ENCODE data around the gene CFAP97. TPM values are rescaled to one million over a fixed set of nuclear protein-coding genes. Genes with fewer than 3 reads are reported as not detected.

The CFAP97 gene
- total and polyA plus RNA-seq, 2 donors from 2014 or later = 8.0 to 39.4 TPM

DNA sequence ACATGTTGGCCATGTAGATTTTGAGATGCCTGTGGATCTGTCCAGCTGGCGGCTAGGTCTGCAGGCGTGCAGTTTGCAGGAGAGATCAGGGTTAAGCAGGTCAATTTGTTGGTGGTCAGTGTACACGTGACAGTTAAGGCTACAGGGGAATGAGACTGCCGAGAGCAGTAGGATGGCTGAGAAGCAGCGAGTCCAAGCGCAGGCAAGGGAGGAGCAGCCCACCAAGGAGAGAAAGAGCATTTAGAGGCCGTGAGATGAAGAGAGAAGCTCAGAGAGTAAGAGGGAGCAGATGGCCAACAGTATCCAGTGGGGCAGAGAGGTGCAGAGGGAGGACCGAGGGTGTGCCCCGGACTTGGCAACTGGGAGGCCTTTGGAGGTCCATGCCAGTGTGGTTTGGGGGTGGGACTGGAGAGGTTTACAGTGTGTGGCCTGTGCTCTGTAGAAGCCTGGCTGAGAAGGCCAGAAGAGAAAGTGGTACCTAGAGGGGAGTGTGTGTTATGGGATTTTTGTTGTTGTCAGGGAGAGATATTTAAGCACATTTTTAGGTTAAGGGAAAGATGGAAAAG is 24.0 kb upstream of the CFAP97 start:
- Histone ChIP-seq H3K27ac (ENCODE audit: low read depth in 2 of 2, low read length in 2 of 2) (no peak overlapping the region), H3K9me3 (ENCODE audit: control insufficient read depth in 2 of 3, insufficient read depth in 1 of 3, low read length in 3 of 3) (no peaks in the 10 kb centered on the region), H3K4me1 (ENCODE audit: control insufficient read depth in 2 of 3, insufficient read depth in 2 of 3, low read depth in 1 of 3, low read length in 3 of 3) (peaks cover 3 to 12% (median 11%) of the 10 kb centered on the region in 3 donors), H3K4me3 (ENCODE audit: low read length in 3 of 3) (no peak overlapping the region), H3K9ac (ENCODE audit: low read length in 3 of 3) (no peak overlapping the region), H3K36me3 (ENCODE audit: control insufficient read depth in 2 of 3, insufficient read depth in 3 of 3, low read length in 3 of 3) (no peaks in the 10 kb centered on the region), H3K27me3 (ENCODE audit: control insufficient read depth, insufficient read depth, low read length) (no peaks in the 10 kb centered on the region)
- DNase-seq (no peak), FAIRE-seq (no peak)
- intact Hi-C loops (cut with DNase I) = no loop called here
- no peak for TF ChIP-seq CTCF (IDR thresholded peaks at IDR 0.05; ENCODE audit: borderline replicate concordance, extremely low read depth, insufficient read depth)

GRCh38 chr4:185227131-185227551 is 23.3 kb upstream of the CFAP97 start:
- TF ChIP-seq CTCF (IDR thresholded peaks at IDR 0.05; ENCODE audit: borderline replicate concordance, extremely low read depth, insufficient read depth) = peak; percentile 29
- Histone ChIP-seq H3K9ac (ENCODE audit: low read length in 3 of 3) (no peak overlapping the region), H3K4me1 (ENCODE audit: control insufficient read depth in 2 of 3, insufficient read depth in 2 of 3, low read depth in 1 of 3, low read length in 3 of 3) (peaks cover 3 to 12% (median 11%) of the 10 kb centered on the region in 3 donors), H3K9me3 (ENCODE audit: control insufficient read depth in 2 of 3, insufficient read depth in 1 of 3, low read length in 3 of 3) (no peaks in the 10 kb centered on the region), H3K36me3 (ENCODE audit: control insufficient read depth in 2 of 3, insufficient read depth in 3 of 3, low read length in 3 of 3) (no peaks in the 10 kb centered on the region), H3K27ac (ENCODE audit: low read depth in 2 of 2, low read length in 2 of 2) (no peak overlapping the region), H3K27me3 (ENCODE audit: control insufficient read depth, insufficient read depth, low read length) (no peaks in the 10 kb centered on the region), H3K4me3 (ENCODE audit: low read length in 3 of 3) (no peak overlapping the region)
- FAIRE-seq = no peak
- intact Hi-C loops (cut with DNase I) = no loop called here
- peak in 3 of 5 donors; percentile 64 to 84 (median 72) for DNase-seq

- H3K9ac ChIP-seq (ENCODE audit: low read length in 3 of 3) = no peak overlapping the region
- H3K27ac ChIP-seq (ENCODE audit: low read depth in 2 of 2, low read length in 2 of 2) = no peak overlapping the region
- FAIRE-seq (no peak), DNase-seq (no peak)
- no peak overlapping the region for H3K4me3 ChIP-seq (ENCODE audit: low read length in 3 of 3)
- H3K36me3 ChIP-seq (ENCODE audit: control insufficient read depth in 2 of 3, insufficient read depth in 3 of 3, low read length in 3 of 3) = no peaks in the 10 kb centered on the region
- intact Hi-C loops (cut with DNase I) = no loop called here
- H3K4me1 ChIP-seq (ENCODE audit: control insufficient read depth in 2 of 3, insufficient read depth in 2 of 3, low read depth in 1 of 3, low read length in 3 of 3) = peaks cover 3 to 13% (median 11%) of the 10 kb centered on the region in 3 donors
- TF ChIP-seq CTCF (IDR thresholded peaks at IDR 0.05; ENCODE audit: borderline replicate concordance, extremely low read depth, insufficient read depth) = no peak
- H3K9me3 ChIP-seq (ENCODE audit: control insufficient read depth in 2 of 3, insufficient read depth in 1 of 3, low read length in 3 of 3) = no peaks in the 10 kb centered on the region
- H3K27me3 ChIP-seq (ENCODE audit: control insufficient read depth, insufficient read depth, low read length) = no peaks in the 10 kb centered on the region
These were observed 22.1 kb upstream of the CFAP97 start for GRCh38 chr4:185225940-185226339.

DNA sequence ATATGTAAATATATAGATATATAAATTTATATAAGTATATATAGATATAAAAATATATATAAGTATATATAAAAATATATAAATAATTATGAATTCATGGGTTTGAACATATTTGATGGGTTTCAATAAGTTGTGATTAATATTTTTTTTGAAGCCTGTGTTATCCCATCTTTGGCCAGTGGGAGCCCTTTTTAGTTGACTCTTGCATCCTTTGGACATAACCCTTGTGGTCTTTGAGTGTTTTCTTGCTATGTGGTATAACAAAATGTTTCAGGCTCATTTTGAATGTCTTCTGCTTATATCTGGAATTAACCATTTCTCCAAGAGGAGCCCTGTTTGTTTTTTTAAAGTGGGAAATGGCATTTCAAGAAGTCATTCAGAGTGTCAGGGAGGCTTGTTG is 20.8 kb upstream of the CFAP97 start:
- H3K9ac ChIP-seq (ENCODE audit: low read length in 3 of 3) = no peak overlapping the region
- TF ChIP-seq CTCF (IDR thresholded peaks at IDR 0.05; ENCODE audit: borderline replicate concordance, extremely low read depth, insufficient read depth) = no peak
- no peak overlapping the region for H3K4me3 ChIP-seq (ENCODE audit: low read length in 3 of 3)
- H3K27me3 ChIP-seq (ENCODE audit: control insufficient read depth, insufficient read depth, low read length) = no peaks in the 10 kb centered on the region
- FAIRE-seq = no peak
- H3K9me3 ChIP-seq (ENCODE audit: control insufficient read depth in 2 of 3, insufficient read depth in 1 of 3, low read length in 3 of 3) = no peaks in the 10 kb centered on the region
- no peak overlapping the region for H3K27ac ChIP-seq (ENCODE audit: low read depth in 2 of 2, low read length in 2 of 2)
- no peaks in the 10 kb centered on the region for H3K36me3 ChIP-seq (ENCODE audit: control insufficient read depth in 2 of 3, insufficient read depth in 3 of 3, low read length in 3 of 3)
- DNase-seq = no peak
- intact Hi-C loops (cut with DNase I) = no loop called here
- peaks cover 3 to 13% (median 11%) of the 10 kb centered on the region in 3 donors for H3K4me1 ChIP-seq (ENCODE audit: control insufficient read depth in 2 of 3, insufficient read depth in 2 of 3, low read depth in 1 of 3, low read length in 3 of 3)

Data from kidney (tissue), 14 donors.